ENCODE measurements around the gene ASB7.

GRCh38 chr15:100663915-100664281 lies 61.5 kb downstream of the ASB7 start:
- no peak for TF ChIP-seq CTCF (conservative IDR thresholded peaks at IDR 0.05; ENCODE audit: low read depth, low read length)
- no peak for TF ChIP-seq EZH2 (IDR thresholded peaks at IDR 0.05; ENCODE audit: borderline replicate concordance, low read depth, low read length, poor library complexity, severe bottlenecking)

Measured in A673 (cell line).